Thymus (tissue), 11 donors: ENCODE measurements around the gene PKD1. TPM values are rescaled to one million over a fixed set of nuclear protein-coding genes. Genes with fewer than 3 reads are reported as not detected.
"Not testable (repeated sequence)": the region's sequence is repeated elsewhere in the genome, so short reads cannot be mapped to it uniquely, and the experiment has no call there.

Source experiments
- DNase-seq, 9 donors: peaks; one replicate each; pipeline ENCODE4 v3.0.0-alpha.2; 2013; ENCODE audit warnings: low spot score in 9 of 9, low read depth in 6 of 9, missing footprints in 1 of 9
- H3K27ac ChIP-seq, 2 donors: one replicate each; pipeline ENCODE4 v1.5.1; 2013; ENCODE audit warnings: control low read depth in 1 of 2, low read depth in 1 of 2, low read length in 1 of 2, mild to moderate bottlenecking in 1 of 2, moderate library complexity in 1 of 2
- H3K27me3 ChIP-seq, 2 donors: one replicate each; pipeline ENCODE4 v1.5.1; 2013; ENCODE audit warnings: low read length in 1 of 2; ENCODE audit not compliant: control insufficient read depth in 2 of 2, insufficient read depth in 1 of 2
- H3K36me3 ChIP-seq, 2 donors: one replicate each; pipeline ENCODE4 v1.5.1; 2013; ENCODE audit warnings: low read length in 1 of 2, mild to moderate bottlenecking in 1 of 2, moderate library complexity in 1 of 2; ENCODE audit not compliant: control insufficient read depth in 2 of 2, insufficient read depth in 2 of 2
- H3K4me1 ChIP-seq, 2 donors: one replicate each; pipeline ENCODE4 v1.5.1; 2013; ENCODE audit warnings: low read length in 2 of 2; ENCODE audit not compliant: control insufficient read depth in 2 of 2, insufficient read depth in 2 of 2
- H3K4me3 ChIP-seq, 2 donors: one replicate each; pipeline ENCODE4 v1.5.1; 2013; ENCODE audit warnings: low read length in 2 of 2, control low read depth in 1 of 2, mild to moderate bottlenecking in 1 of 2
- H3K9me3 ChIP-seq, 2 donors: one replicate each; pipeline ENCODE4 v1.5.1; 2013; ENCODE audit warnings: low read length in 1 of 2, mild to moderate bottlenecking in 1 of 2; ENCODE audit not compliant: control insufficient read depth in 2 of 2, insufficient read depth in 1 of 2
- WGBS: extraction: QIAGEN DNeasy Blood & Tissue Kit; methylation state at CpG from one replicate; pipeline ENCODE4 v1.1.7; 2013; 5-methylcytosine and 5-hydroxymethylcytosine counted together
- polyA plus RNA-seq: library from polyadenylated mRNA; stranded (reverse); fragments of 200-250 nt; gene quantifications from one replicate; pipeline ENCODE4 v1.2.3, GENCODE V29; 2013
- total RNA-seq: library from RNA; stranded (reverse); fragments of 120-200 nt; gene quantifications from one replicate; pipeline ENCODE4 v1.2.4, GENCODE V29; 2013
- donor health status: healthy.

The PKD1 gene
- total and polyA plus RNA-seq, 2 donors = 13.4 to 35.3 TPM

GRCh38 chr16:2114885-2115590 lies 20.7 kb downstream of the PKD1 start:
- not testable (repeated sequence) for H3K27me3 ChIP-seq, H3K27ac ChIP-seq, H3K9me3 ChIP-seq, H3K4me3 ChIP-seq, H3K4me1 ChIP-seq, DNase-seq
- 97% methylated on average over 31 of the region's 34 CpGs for WGBS
- peaks cover 3 to 30% of the 10 kb centered on the region in 2 donors for H3K36me3 ChIP-seq

- DNase-seq, H3K27me3 ChIP-seq, H3K4me3 ChIP-seq, H3K9me3 ChIP-seq, H3K27ac ChIP-seq, H3K4me1 ChIP-seq: not testable (repeated sequence)
- H3K36me3 ChIP-seq = peaks cover 6 to 36% of the 10 kb centered on the region in 2 donors
- 98% methylated on average over 26 of the region's 26 CpGs for whole genome bisulfite sequencing
These were observed 21.5 kb downstream of the PKD1 start for GRCh38 chr16:2114225-2114624.

- H3K4me3 ChIP-seq, H3K9me3 ChIP-seq, H3K4me1 ChIP-seq, H3K27me3 ChIP-seq, H3K27ac ChIP-seq, DNase-seq: not testable (repeated sequence)
- peaks cover 9 to 51% of the 10 kb centered on the region in 2 donors for H3K36me3 ChIP-seq
- 96% methylated on average over 30 of the region's 30 CpGs for WGBS
These were observed 23.1 kb downstream of the PKD1 start for GRCh38 chr16:2112539-2113106.

- not testable (repeated sequence) for H3K27me3 ChIP-seq, DNase-seq, H3K4me3 ChIP-seq, H3K9me3 ChIP-seq, H3K4me1 ChIP-seq, H3K27ac ChIP-seq
- 98% methylated on average over 65 of the region's 65 CpGs for WGBS
- H3K36me3 ChIP-seq = peaks cover 9 to 58% of the 10 kb centered on the region in 2 donors
These were observed 24.0 kb downstream of the PKD1 start for GRCh38 chr16:2111412-2112335.

GRCh38 chr16:2111009-2111353 lies 24.7 kb downstream of the PKD1 start:
- H3K27ac ChIP-seq, DNase-seq: not testable (repeated sequence)
- WGBS = 99% methylated on average over 36 of the region's 36 CpGs

GRCh38 chr16:2110332-2111008 lies 25.2 kb downstream of the PKD1 start:
- H3K4me3 ChIP-seq, DNase-seq, H3K27me3 ChIP-seq, H3K4me1 ChIP-seq, H3K27ac ChIP-seq, H3K9me3 ChIP-seq: not testable (repeated sequence)
- 98% methylated on average over 43 of the region's 43 CpGs for WGBS
- H3K36me3 ChIP-seq = peaks cover 9 to 62% of the 10 kb centered on the region in 2 donors

More at GRCh38 chr16:2111009-2111353, 24.7 kb downstream of the PKD1 start:
- not testable (repeated sequence) for H3K27me3 ChIP-seq, H3K9me3 ChIP-seq, H3K4me3 ChIP-seq, H3K4me1 ChIP-seq
- peaks cover 9 to 58% of the 10 kb centered on the region in 2 donors for H3K36me3 ChIP-seq

- H3K36me3 ChIP-seq = peaks cover 9 to 65% of the 10 kb centered on the region in 2 donors
- H3K9me3 ChIP-seq, DNase-seq, H3K27ac ChIP-seq, H3K4me3 ChIP-seq, H3K4me1 ChIP-seq, H3K27me3 ChIP-seq: not testable (repeated sequence)
- WGBS = 93% methylated on average over 23 of the region's 23 CpGs
These were observed 25.8 kb downstream of the PKD1 start for GRCh38 chr16:2109872-2110271.

- H3K9me3 ChIP-seq, H3K4me1 ChIP-seq, H3K27me3 ChIP-seq, DNase-seq, H3K4me3 ChIP-seq, H3K27ac ChIP-seq: not testable (repeated sequence)
- 93% methylated on average over 25 of the region's 25 CpGs for WGBS
- H3K36me3 ChIP-seq = peaks cover 9 to 64% of the 10 kb centered on the region in 2 donors
These were observed 26.5 kb downstream of the PKD1 start for GRCh38 chr16:2109271-2109580.
